Measurements from ENCODE around the gene STEAP4.

GRCh38 chr7:88262562-88262961, 44.1 kb downstream of the STEAP4 start:
- TF ChIP-seq CTCF (IDR thresholded peaks at IDR 0.05) (no peak), POLR2AphosphoS5 (IDR thresholded peaks at IDR 0.05; ENCODE audit: low read depth, low read length) (no peak), REST (IDR thresholded peaks at IDR 0.05; ENCODE audit: insufficient read depth in 1 of 2, low read depth in 2 of 2, low read length in 1 of 2) (no peak)

Measured in Panc1 (cell line).